ENCODE data around the gene TARP.
"Not testable (repeated sequence)": the region's sequence is repeated elsewhere in the genome, so short reads cannot be mapped to it uniquely, and the experiment has no call there.

The TARP gene

DNA sequence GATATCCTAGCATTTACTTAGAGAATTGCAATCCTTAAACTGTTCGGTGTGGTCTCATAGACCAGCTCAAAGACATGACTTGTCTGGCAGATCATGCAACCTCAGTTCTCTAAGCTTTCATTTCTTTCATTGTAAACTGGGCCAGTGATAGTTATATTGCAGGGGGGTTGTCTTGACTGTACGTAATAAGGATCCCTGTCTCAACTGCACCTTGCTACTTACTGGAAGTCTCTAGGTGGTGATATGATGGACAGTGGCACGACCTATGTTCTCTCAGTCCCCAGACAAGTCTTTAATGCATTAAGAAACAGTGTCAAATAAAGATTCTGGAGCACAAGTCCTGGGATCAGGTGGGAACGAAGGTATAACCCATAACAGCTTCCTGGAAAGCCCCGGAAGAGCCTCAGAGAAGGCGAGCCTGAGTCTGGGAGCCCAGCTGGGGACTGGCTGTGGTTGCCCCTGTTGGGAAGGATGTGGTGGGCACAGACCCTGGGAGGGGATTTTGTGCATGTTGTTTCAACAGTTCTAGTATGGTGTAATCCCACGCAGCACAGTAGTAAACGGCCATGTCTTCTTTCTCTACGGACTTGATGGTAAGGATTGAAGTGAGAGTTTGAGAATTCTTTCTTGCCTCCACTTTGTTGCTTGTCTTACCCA lies 26.0 kb upstream of the TARP start:
- no peak for DNase-seq (ENCODE audit: low read depth in 2 of 2)

DNA sequence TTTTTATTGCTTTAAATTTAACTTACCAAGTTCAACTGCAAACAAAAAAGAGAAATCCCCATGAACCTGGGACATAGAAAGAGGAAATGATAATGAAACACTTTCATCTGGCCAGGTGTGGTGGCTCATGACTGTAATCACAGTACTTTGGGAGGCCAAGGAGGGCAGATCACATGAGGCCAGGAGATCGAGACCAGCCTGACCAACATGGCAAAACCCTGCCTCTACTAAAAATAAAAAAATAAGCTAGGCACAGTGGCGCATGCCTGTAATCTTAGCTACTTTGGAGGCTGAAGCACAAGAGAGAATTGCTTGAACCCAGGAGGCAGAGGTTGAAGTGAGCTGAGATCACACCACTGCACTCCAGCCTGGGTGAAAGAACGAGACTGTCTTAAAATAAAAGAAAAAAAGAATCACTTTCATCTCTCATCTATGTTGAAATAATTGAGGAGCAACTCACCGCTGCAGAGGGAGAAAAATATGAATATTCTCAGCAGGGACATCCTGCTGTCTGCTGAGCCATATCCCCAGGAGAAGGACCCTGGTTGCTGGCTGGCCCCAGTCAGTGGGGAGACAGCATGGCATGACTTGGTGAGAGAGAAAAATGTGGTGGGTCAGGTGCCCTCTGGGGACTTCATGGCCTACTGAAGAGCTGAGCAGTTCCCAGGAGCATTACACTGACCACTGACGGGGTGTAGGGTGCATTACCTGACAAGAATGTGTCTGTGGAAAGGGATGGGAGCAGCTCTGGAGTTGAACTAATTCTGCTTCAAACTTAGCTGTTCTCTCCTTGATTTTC lies 22.8 kb upstream of the TARP start:
- no peak for DNase-seq (ENCODE audit: low read depth in 2 of 2)

DNA sequence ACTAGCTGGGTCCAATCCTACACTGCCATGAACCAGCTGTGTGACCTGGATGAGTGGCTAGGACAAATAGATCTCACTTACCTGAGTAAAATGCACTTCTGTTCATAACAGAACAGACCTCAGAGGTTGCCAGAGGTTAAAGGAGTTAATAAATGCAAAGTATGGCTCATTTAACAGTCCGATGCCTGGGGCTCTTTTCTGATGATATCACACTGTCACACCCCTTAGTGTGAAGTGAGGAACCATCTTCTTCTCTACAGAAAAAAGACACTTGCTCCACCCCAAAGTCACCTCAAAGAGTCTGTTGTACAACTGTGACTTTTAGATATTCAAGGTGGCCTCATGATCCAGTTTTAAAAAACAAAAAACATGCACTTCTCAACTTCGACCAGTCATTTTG lies 21.5 kb upstream of the TARP start:
- DNase-seq (ENCODE audit: low read depth in 2 of 2) = no peak

DNA sequence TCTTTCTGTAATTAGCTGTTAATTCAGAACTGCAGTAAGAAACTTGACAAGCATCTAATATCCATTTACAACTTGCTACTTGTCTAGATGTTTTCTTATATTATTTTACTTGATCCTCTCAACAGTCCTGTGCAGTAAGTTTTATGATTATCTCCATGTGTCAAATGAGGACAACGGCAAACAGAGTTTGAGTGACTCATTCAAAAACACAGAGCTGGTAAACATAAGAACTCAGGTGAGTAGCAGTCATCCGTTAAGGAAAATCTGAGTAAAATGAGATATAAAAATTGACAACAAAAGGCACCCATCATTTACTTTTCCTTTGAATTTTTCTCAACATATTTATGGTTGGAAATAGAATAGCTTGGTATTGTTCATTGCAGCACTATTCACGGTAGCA lies 19.0 kb upstream of the TARP start:
- DNase-seq (ENCODE audit: low read depth in 2 of 2) = no peak

DNA sequence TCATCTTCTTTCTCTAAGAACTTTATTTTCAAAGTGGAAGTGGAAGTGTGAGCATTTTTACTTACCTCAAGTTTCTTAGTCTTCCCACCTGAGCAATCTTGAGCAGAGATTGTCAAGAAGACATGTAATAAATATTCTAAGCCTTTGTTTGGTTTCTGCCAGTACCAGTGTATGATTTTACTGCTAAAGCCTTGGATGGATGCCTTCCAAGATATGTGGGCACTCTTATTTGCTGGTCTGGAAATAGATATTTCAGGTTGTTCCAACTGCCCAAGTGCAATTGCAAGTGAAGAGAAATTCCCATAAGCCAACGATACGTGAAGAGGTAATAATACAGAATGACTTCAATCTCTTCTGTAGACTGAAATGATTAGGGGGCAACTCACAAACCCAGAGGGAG lies 18.2 kb upstream of the TARP start:
- DNase-seq (ENCODE audit: low read depth in 2 of 2) = no peak

DNA sequence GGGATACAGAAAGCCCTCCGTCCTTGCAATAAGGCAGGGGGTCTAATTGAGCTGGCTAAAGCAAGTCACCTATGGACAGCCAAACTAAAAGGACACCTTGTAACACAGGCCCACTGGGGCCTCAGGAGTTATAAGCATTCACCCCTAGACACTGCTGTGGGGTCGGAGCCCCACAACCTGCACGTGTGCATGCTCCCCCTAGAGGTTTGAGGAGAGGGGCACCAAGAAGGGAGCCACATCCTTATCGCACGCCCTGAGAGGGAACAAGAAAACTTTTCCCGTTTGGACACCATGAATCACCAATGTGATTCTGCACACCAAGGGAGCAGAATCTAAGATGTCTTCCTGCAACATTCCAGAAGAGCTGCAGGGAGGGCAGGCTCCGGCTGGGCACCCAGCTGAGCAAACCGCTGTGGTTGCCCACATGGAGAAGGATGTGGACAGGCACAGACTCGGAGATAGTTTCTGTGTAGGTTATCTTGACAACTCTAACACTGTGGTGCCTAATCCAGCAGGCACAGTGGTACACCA lies 17.7 kb upstream of the TARP start:
- no peak for DNase-seq (ENCODE audit: low read depth in 2 of 2)

DNA sequence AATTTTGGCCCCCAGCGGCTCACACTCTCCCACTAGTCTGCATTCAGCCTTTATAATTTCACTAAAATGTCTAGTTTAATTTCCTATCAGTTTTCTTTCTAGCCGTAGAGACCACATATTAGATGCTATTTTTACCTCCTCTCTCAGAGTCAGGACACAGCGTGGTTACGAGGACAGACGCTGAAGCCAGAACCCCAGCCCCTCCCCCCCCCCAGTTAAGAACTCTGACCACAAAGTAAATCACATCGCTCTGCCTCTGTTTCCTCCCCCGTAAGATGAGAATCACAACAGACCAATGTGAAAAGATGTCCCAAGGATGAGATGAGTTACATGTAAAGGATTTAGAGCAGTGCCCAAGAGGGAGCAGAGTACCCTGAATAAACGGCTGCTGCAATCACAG lies 11.1 kb upstream of the TARP start:
- no peak for DNase-seq (ENCODE audit: low read depth in 2 of 2)

DNA sequence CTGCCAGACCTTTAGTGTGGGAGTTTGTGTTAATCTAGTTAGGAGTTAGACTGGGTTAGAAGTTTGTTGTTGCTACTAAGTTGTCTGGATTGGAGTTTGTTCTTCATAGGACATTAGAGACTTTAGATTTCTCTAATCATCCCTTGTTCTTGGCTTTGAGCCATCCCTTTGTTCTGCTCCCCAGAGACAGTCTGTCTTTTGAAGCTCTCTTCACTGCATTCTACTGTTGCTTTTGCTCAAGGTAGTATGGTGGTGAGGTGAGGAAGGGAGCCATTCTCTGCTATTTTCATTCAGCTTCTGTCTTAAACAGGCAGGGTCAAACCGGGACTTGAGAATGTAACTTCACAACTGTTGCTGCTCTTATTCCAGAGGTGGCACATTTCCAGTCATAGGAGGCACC lies 10.4 kb upstream of the TARP start:
- DNase-seq (ENCODE audit: low read depth in 2 of 2) = no peak

DNA sequence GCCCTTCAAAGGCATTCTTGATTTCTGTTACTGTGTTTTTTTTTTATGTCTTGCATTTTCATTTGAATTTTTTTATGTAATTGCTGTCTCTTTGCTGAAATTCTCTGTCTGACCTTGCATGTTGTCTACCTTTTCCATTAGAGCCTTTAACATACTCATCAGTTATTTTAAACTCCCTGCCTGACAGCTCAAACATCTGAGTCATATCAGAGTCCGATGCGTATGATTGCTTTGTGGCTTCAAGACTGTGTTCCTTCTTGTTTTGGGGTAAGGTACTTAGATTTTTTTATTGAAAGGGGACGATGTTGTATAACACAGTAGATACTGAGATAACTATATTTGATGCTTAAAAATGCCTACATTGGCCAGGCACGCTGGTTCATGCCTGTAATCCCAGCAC lies 9.7 kb upstream of the TARP start:
- no peak for DNase-seq (ENCODE audit: low read depth in 2 of 2)

DNA sequence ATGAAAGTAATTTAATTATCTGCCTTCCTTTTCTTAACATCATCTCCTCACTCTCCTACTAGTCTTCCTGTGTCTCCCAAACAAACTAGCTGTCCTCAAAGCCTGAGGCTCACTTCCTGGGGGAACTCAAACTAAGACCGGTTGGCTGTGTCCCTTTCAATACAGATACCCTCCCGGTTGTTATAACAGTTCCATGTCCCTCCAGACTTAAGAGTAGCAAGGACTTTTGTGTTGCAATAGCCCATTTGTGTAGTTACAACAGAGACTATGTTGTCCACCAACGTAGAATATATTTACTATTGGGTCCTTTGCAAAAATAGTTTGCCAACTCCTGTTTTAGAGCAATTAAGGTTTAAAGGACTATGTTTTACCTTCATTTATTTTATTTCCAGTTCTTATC lies 8.6 kb upstream of the TARP start:
- DNase-seq (ENCODE audit: low read depth in 2 of 2) = no peak

DNA sequence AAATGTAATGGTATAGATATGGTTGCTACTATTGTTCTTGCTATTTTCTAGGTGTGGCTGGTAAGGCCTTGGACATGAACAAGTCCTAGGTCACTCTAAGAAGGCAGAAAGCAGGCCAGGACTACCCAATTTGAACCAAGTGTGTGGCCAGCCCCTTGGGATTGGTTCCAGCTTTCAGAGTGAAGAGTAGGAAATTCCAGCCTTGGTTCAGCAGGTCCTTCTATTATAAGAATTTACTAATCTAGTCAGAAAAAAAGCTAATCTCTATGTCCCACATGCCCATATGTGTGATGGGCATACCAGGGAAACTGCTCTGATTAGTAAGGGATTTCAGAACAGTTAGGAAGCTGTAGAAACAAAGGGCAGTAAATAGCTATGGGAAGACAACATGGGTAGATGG lies 7.8 kb upstream of the TARP start:
- no peak for DNase-seq (ENCODE audit: low read depth in 2 of 2)

DNA sequence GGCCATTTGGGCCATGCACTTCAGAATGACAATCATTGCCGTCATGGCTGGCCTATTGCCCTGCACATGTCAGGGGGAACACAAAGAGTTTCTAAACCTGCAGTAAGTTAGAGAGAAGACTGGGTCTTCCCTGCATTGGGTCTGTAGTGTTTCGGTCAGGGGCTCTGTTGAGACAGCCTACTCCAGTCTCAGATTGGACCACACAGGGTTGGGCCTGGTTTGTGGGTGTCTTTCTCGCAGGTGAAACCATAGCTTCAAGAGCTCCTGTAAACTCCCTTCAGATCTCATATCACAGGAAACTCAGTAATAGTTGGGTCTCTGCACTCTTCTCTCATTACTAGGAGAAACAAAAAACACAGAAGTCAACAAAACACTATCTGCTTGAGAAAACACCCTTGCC lies 7.3 kb upstream of the TARP start:
- DNase-seq (ENCODE audit: low read depth in 2 of 2) = no peak

DNA sequence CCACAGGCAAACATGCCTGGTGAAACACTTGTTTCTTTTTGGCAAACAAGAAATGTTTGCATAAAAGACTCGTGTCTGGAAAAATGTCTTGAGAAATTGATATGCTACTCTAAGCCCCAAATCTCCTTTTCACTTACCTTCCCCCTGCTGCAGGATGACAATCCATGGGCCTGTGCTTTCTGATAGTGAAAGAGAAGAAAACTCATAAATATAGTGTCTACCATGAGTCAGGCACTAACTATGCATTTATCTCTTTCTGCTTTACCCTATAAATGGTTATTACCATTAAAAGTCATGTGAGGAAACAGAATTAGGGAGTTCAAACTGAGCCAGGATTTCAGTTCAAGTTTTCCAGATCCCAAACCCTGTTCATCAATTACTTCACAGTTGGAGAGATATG lies 6.6 kb upstream of the TARP start:
- DNase-seq (ENCODE audit: low read depth in 2 of 2) = no peak

DNA sequence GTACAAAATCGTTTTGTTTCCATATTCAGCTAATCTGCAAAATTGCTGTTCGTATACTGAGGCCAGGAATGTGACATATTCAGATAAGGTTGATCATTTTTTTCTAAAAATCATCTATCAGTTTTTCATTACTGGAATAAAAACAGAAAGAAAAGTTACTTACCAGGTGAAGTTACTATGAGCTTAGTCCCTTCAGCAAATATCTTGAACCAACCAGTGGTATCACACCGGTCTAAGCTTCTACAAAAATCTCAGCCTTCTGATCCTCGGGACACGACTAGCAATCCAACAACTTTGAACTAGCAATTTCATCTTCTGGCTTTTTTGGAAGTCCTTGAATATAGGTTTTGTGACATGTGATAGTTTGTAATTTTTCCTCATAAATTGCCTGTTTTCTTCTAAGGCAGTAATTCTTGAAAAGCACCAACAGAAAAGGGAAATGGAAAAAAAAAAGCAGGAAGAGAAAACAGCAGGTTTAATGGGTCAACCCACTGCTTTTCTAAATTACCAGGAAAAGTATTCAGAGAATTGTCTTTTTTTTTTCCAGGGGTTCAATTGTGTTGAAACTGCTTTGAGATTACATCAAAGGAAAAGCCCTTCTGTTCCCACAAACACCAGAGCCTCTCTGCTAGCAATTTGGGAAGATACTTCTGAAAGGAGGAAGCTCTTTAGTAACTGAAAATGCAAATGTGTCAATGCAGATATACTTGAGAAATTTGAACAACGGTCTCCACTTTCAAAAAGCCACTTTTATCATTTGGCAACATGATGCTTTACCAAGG lies 2.9 kb upstream of the TARP start:
- no peak for DNase-seq (ENCODE audit: low read depth in 2 of 2)

DNA sequence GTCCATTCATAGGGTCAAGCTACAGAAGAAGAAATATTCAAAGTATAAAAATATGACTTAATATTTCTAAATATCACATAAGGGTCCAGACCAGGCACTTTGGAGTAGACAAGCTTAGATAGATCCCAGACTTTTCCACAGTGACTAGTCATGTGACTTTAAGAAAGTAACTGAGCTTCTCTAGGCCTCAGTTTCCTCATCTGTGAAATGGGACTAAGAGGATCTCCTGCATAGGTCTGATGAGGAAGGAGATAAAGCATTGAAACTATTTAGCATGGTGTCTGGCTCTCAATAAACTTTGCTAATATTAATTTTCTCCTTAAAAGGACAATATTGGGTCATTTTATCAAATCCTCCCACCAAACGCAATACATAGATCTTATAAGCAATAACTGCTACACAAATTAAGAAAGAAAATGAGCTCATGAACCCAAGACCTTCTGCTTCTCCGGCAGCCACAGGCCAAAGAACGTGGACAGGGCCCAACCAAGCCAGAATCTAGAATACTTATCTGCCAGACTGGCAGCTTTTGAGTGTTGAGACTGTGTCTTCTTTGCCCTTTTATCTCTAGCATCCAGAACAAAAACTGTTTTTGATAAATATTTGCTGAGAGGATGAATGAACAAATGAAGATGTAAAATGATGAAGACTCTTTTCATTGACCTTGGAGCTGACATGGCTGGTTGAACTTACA lies 1.6 kb upstream of the TARP start:
- DNase-seq (ENCODE audit: low read depth in 2 of 2) = no peak

DNA sequence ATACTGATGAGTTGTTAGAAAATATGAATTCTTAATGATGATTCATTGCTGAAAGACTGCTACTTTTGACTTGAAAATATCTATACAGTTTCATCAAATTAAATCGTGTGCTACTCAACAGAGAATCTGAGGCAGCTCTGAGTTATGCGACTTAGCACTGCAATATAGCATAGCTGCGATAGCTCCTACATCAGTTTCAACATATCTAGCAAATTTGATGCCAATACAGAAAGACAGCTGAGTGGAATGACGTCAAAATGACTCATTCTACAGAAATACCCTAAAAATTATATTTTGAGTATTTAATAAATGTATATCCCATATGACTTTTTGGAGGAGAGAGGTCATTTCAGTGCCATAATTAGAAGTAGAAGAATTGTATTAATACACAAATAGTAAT lies 1.1 kb upstream of the TARP start:
- DNase-seq (ENCODE audit: low read depth in 2 of 2) = no peak

DNA sequence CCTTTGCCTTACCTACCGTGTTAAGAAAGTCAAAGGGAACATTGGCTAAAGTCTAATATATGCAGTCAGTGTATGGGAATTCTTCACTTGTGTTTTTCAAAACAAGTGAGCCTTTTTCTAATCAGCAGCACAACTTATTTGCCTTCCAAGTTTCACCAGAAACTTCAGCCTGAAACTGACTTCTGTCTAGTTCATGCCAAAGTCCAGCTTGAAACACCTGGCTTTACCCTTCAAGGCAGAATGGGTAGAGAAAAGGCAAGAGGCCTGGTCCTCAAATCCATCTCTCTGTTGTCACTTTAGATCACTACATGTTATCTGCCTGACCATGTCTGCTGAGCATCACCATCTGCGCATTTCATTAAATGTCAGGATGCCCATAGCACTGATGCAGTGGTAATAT lies 3.0 kb downstream of the TARP start:
- DNase-seq (ENCODE audit: low read depth in 2 of 2) = not testable (repeated sequence)

DNA sequence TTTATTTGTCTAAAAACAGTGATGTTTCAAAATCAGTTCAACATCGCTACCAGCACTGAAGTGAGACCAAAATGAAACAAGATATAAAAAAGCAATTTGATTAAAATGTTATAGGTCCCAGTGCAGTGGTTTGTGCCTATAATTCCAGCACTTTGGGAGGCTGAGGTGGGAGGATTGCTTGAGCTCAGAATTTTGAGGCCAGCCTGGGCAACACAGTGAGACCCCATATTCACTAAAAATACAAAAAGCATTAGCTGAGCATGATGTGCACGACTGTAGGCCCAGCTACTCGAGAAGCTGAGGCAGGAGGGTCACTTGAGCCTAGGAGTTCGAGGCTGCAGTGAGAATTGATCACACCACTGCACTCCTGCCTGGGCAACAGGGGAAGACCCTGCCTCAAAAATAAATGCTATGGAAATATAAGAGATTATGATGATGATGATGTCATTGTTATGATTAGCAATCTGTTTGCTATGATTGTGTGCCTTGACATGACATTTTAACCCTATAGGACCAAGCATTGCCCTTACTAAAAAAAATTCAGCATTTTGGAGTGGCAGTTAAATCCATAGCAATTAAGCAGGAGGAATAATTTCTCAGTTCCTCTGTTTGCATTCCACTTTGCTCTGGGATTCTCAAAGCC lies 3.6 kb downstream of the TARP start:
- DNase-seq (ENCODE audit: low read depth in 2 of 2) = not testable (repeated sequence)

DNA sequence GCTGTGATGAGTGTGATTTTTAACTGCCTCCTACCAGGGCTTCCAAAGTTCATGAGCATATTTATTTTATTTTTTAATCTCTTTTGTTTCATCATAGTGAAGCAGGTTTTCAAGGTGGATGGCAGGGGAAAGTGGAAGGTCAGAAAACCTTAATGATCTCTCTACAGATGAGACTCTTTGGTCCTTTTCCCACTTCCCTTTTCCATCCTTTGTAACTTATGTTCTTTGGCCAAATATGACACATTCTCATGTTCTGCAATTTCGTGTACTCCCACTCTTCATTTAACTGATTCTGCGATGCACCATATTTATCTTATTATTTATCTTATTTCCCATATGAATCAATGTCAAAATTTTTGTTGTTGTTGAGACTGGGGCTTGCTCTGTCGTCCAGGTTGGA lies 7.5 kb downstream of the TARP start:
- not testable (repeated sequence) for DNase-seq (ENCODE audit: low read depth in 2 of 2)

DNA sequence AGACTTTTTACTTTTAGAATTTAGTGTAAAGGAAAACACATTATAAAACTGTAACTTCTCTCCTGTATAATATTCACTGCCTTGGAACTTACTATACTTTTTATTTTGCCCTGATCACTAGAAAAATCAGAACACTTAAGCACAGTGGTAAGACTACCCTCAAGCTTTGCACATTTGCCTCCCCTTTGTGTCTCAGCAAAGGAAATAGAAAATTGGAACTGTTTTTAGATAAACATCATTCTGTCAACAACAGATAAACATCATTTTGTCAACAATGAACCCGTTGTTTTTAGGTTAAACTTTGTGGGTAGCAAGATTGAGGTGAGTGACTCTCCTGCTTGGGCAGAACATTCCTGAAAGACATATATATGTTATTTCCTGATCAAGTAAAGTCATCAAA lies 8.8 kb downstream of the TARP start:
- not testable (repeated sequence) for DNase-seq (ENCODE audit: low read depth in 2 of 2)

DNA sequence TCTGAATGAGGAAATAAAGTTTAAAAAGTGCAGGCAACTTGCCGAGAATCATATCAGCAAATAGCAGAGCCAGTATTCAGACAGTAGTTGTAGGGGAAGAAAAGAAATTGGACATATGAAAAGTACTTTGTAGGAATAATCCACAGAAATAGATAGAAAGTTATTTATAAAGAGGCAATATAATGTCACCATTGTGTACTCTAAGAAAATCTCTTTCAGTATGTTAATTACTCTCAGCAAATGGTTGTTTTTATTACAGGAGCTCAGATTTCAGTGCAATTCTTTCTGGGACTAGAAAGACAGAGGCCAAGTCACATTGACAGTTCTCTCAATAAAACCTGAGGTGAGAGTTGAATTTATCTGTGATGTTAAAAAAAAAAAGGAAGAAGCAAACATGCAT lies 10.2 kb downstream of the TARP start:
- DNase-seq (ENCODE audit: low read depth in 2 of 2) = not testable (repeated sequence)

DNA sequence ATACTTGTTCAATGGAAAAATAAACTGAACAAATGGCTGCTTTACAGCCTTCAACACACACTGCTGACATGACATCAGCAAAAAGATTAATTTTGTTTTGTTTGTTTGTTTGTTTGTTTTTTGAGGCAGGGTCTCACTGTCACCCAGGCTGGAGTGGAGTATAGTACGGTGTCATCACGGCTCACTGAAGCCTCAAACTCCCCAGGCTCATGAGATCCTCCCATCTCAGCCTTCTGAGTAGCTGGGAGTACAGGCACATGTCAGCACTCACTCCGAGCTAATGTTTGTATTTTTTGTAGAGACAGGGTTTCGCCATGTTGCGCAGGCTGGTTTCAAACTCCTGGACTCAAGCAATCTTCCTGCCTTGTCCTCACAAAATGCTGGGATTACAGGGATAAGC lies 10.9 kb downstream of the TARP start:
- DNase-seq (ENCODE audit: low read depth in 2 of 2) = no peak

All from stimulated activated CD4-positive, alpha-beta T cell treated with anti-CD3 and anti-CD28 coated beads, Interleukin-12 subunit alpha, Interleukin-12 subunit beta, amount 100 ng/mL, for 24 hours (primary cell).